HCT116 (cell line): ENCODE results near the gene SPCS2. TPM values are rescaled to one million over a fixed set of nuclear protein-coding genes. Genes with fewer than 3 reads are reported as not detected.

Experiments used
- ATAC-seq: fragments of 200-7000 bp; cut with Tn5 transposase; 2 replicates; pipeline ENCODE4 v1.9.1; 2020; ENCODE audit warnings: mild to moderate bottlenecking, moderate library complexity
- BruUV-seq: library from RNA; stranded (reverse); fragments of 400-500 nt; replicated peaks from 2 replicates; lab custom pipeline; 2021; lab: Mats Ljungman, UMichigan
- CTCF ChIA-PET: fragments of 300-600 bp; sonication (Branson Sonifier 250); formaldehyde crosslinking; loops from one replicate; lab custom pipeline; 2021; ENCODE audit warnings: antibody characterized with exemption; lab: Charles Lee
- POLR2A ChIA-PET: fragments of 300-600, 350-600 bp; sonication (Branson Sonifier 250); formaldehyde crosslinking; loops from one replicate; lab custom pipeline; 2021; ENCODE audit warnings: antibody characterized with exemption; lab: Charles Lee
- RAD21 ChIA-PET, 2 experiments: fragments of 300-600 bp; sonication (Branson Sonifier 250); formaldehyde crosslinking; loops; one replicate each; lab custom pipeline; 2023; ENCODE audit warnings: low total read pairs in 2 of 2; ENCODE audit not compliant: uncharacterized antibody in 2 of 2, unreplicated experiment in 2 of 2, low non-redundant PET in 1 of 2; lab: Charles Lee
- DNase-seq: peaks from one replicate; pipeline ENCODE4 v3.0.0-alpha.2; 2010; ENCODE audit warnings: low read depth, low spot score
- H2AFZ ChIP-seq: fragments of 200-600 bp; shearing (Covaris generic), sonication (generic); 2 replicates; pipeline ENCODE4 v1.6.1; 2017; ENCODE audit warnings: low read depth, mixed run types, mixed read lengths, antibody characterized with exemption, low read length; ENCODE audit not compliant: poor library complexity, severe bottlenecking
- H3K27ac ChIP-seq: 2 replicates; pipeline ENCODE4 v1.5.1; 2012; ENCODE audit warnings: low read depth, low read length
- H3K27me3 ChIP-seq: fragments of 200-600 bp; sonication (generic); 2 replicates; pipeline ENCODE4 v1.6.1; 2016; ENCODE audit warnings: mixed run types, low read length, mixed read lengths; ENCODE audit not compliant: insufficient read depth
- H3K36me3 ChIP-seq, 2 experiments: fragments of 200-500 bp in 1 of 2; fragments of 200-600 bp in 1 of 2; sonication (Bioruptor generic) in 1 of 2; sonication (generic) in 1 of 2; 2 replicates each; pipeline versions ENCODE4 v1.5.1 to v1.6.1; 2014 to 2016; ENCODE audit warnings: low read length in 2 of 2, inconsistent platforms in 1 of 2, mixed read lengths in 1 of 2, mixed run types in 1 of 2; ENCODE audit not compliant: insufficient read depth in 2 of 2, control insufficient read depth in 1 of 2
- H3K4me1 ChIP-seq, 2 experiments: fragments of 200-600 bp in 1 of 2; sonication (generic) in 1 of 2; 2 replicates each; pipeline versions ENCODE4 v1.5.1 to v1.6.1; 2012 to 2017; ENCODE audit warnings: low read length in 2 of 2, inconsistent platforms in 1 of 2, mild to moderate bottlenecking in 1 of 2, mixed read lengths in 1 of 2, mixed run types in 1 of 2, moderate library complexity in 1 of 2; ENCODE audit not compliant: insufficient read depth in 2 of 2, control insufficient read depth in 1 of 2
- H3K4me2 ChIP-seq: fragments of 200-600 bp; sonication (generic); 2 replicates; pipeline ENCODE4 v1.6.1; 2017; ENCODE audit warnings: mixed run types, low read length, mixed read lengths
- H3K4me3 ChIP-seq, 2 experiments: fragments of 200-600 bp in 1 of 2; sonication (generic) in 1 of 2; replicated peaks in 1 of 2; 2 replicates each; pipeline ENCODE4 v1.5.1; 2011 to 2016; ENCODE audit warnings: low read length in 2 of 2, control low read depth in 1 of 2, low read depth in 1 of 2, mild to moderate bottlenecking in 1 of 2, mixed read lengths in 1 of 2, mixed run types in 1 of 2
- H3K79me2 ChIP-seq: fragments of 200-600 bp; sonication (generic); 2 replicates; pipeline ENCODE4 v1.6.1; 2017; ENCODE audit warnings: mild to moderate bottlenecking, mixed run types, low read length, moderate library complexity, mixed read lengths; ENCODE audit not compliant: insufficient read depth
- H3K9ac ChIP-seq: fragments of 200-600 bp; sonication (generic); 2 replicates; pipeline ENCODE4 v1.6.1; 2016; ENCODE audit warnings: low read length, mixed read lengths
- H3K9me2 ChIP-seq: fragments of 200-600 bp; sonication (generic), shearing (Covaris generic); 2 replicates; pipeline ENCODE4 v1.6.1; 2017; ENCODE audit warnings: mixed run types, mild to moderate bottlenecking, moderate library complexity; ENCODE audit not compliant: insufficient read depth
- H3K9me3 ChIP-seq, 2 experiments: fragments of 200-500 bp in 1 of 2; fragments of 200-600 bp in 1 of 2; sonication (Bioruptor generic) in 1 of 2; sonication (generic) in 1 of 2; 2 replicates each; pipeline ENCODE4 v1.6.1; 2014 to 2017; ENCODE audit warnings: low read length in 2 of 2, mixed read lengths in 2 of 2, inconsistent platforms in 1 of 2, low read depth in 1 of 2, mild to moderate bottlenecking in 1 of 2, mixed run types in 1 of 2, moderate library complexity in 1 of 2; ENCODE audit not compliant: control insufficient read depth in 1 of 2, insufficient read depth in 1 of 2
- H4K20me1 ChIP-seq: fragments of 200-600 bp; sonication (generic), shearing (Covaris generic); 2 replicates; pipeline ENCODE4 v1.6.1; 2017; ENCODE audit warnings: mixed run types, mild to moderate bottlenecking, moderate library complexity; ENCODE audit not compliant: insufficient read depth
- CBX3 ChIP-seq: IDR thresholded peaks from 2 replicates; pipeline ENCODE4 v1.6.1; 2012; ENCODE audit warnings: low read depth
- CEBPB ChIP-seq: IDR thresholded peaks from 2 replicates; pipeline ENCODE4 v1.6.1; 2012; ENCODE audit warnings: low read depth
- ELF1 ChIP-seq: IDR thresholded peaks from 2 replicates; pipeline ENCODE4 v1.6.1; 2012; ENCODE audit warnings: low read depth, borderline replicate concordance
- EZH2 ChIP-seq: fragments of 200-600 bp; sonication (generic); IDR thresholded peaks from 2 replicates; pipeline ENCODE4 v1.6.1; 2017; ENCODE audit warnings: antibody characterized with exemption, mixed run types
- EZH2phosphoT487 ChIP-seq: fragments of 200-600 bp; IDR thresholded peaks from 2 replicates; pipeline ENCODE4 v1.6.1; 2018; ENCODE audit warnings: antibody characterized with exemption, borderline replicate concordance
- FOSL1 ChIP-seq: IDR thresholded peaks from 2 replicates; pipeline ENCODE4 v1.6.1; 2012; ENCODE audit warnings: low read depth
- JUND ChIP-seq: IDR thresholded peaks from 2 replicates; pipeline ENCODE4 v1.6.1; 2012
- POLR2AphosphoS5 ChIP-seq: IDR thresholded peaks from 2 replicates; pipeline ENCODE4 v1.6.1; 2011; ENCODE audit warnings: mild to moderate bottlenecking, low read depth, low read length, moderate library complexity
- SIN3A ChIP-seq: IDR thresholded peaks from 2 replicates; pipeline ENCODE4 v1.6.1; 2012; ENCODE audit warnings: low read depth
- SP1 ChIP-seq: IDR thresholded peaks from 2 replicates; pipeline ENCODE4 v1.6.1; 2012; ENCODE audit warnings: low read depth
- TCF7L2 ChIP-seq: IDR thresholded peaks from 2 replicates; pipeline ENCODE4 v1.7.0; 2011; ENCODE audit warnings: borderline replicate concordance, inconsistent platforms; ENCODE audit not compliant: insufficient read depth, insufficient read length; ENCODE audit errors: extremely low read depth
- YY1 ChIP-seq: IDR thresholded peaks from 2 replicates; pipeline ENCODE4 v1.6.1; 2011; ENCODE audit warnings: low read length, low read depth, moderate library complexity, mild to moderate bottlenecking; ENCODE audit not compliant: insufficient replicate concordance; ENCODE audit errors: extremely low read depth
- ZFX ChIP-seq: fragments of 450-650 bp; IDR thresholded peaks from 2 replicates; pipeline ENCODE4 v1.6.1; 2017
- ZNF274 ChIP-seq: fragments of 200-500 bp; sonication (Bioruptor generic); IDR thresholded peaks from 2 replicates; pipeline ENCODE4 v1.6.1; 2014; ENCODE audit warnings: mild to moderate bottlenecking, low read depth, low read length, inconsistent platforms
- intact Hi-C: fragments of 100-400 bp; cut with micrococcal nuclease; formaldehyde crosslinking; loops from 2 replicates; pipeline ENCODE4 v1.10.0; 2022
- total RNA-seq: library from RNA; stranded (reverse); gene quantifications from one replicate; pipeline ENCODE4 v1.2.1, GENCODE V29; 2021; ENCODE audit not compliant: unreplicated experiment
- TF ChIP-seq, protein P1 (sequence below): IDR thresholded peaks from 2 replicates; pipeline ENCODE4 v1.6.1; 2012
- TF ChIP-seq, protein P2 (sequence below): IDR thresholded peaks from 2 replicates; pipeline ENCODE4 v1.6.1; 2011; ENCODE audit warnings: mild to moderate bottlenecking, low read length, moderate library complexity; ENCODE audit not compliant: insufficient replicate concordance; ENCODE audit errors: extremely low read depth
- TF ChIP-seq, protein P3 (sequence below), 3 experiments: fragments of 200-600 bp in 1 of 3; sonication (generic) in 1 of 3; IDR thresholded peaks in 2 of 3; conservative IDR thresholded peaks in 1 of 3; 2 replicates each; pipeline ENCODE4 v1.5.1; 2012 to 2017; ENCODE audit warnings: low read depth in 2 of 3, low read length in 2 of 3, antibody characterized with exemption in 1 of 3, borderline replicate concordance in 1 of 3, control low read depth in 1 of 3, mild to moderate bottlenecking in 1 of 3, mixed read lengths in 1 of 3, mixed run types in 1 of 3, moderate library complexity in 1 of 3; ENCODE audit not compliant: insufficient read depth in 1 of 3

Gene SPCS2
- total RNA-seq, 1 experiment from 2014 or later: 133 TPM

GRCh38 chr11:75001686-75002085 is 52.6 kb downstream of the SPCS2 start:
- RAD21 ChIA-PET: no interaction called here
- CTCF ChIA-PET: interaction anchor here (1.9 kb wide), 1 partner anchor 21 kb away, joined by 5 read pairs; no protein-coding TSS in a partner anchor
- Histone ChIP-seq H3K4me2 (no peak overlapping the region), H2AFZ (no peak overlapping the region), H3K4me3 (no peak overlapping the region), H3K36me3 (peaks cover 7 to 11% of the 10 kb centered on the region in 2 experiments; a peak in 3 of 4 replicates), H3K27ac (no peak overlapping the region), H3K27me3 (no peaks in the 10 kb centered on the region), H3K4me1 (no peaks in the 10 kb centered on the region), H3K9me3 (no peaks in the 10 kb centered on the region), H3K79me2 (no peaks in the 10 kb centered on the region), H4K20me1 (no peaks in the 10 kb centered on the region), H3K9ac (no peak overlapping the region), H3K9me2 (no peaks in the 10 kb centered on the region)
- TF ChIP-seq ELF1 (no peak), EZH2phosphoT487 (no peak), FOSL1 (no peak), ZNF274 (no peak), JUND (no peak), CBX3 (no peak), ZFX (no peak), EZH2 (no peak), SP1 (no peak), POLR2AphosphoS5 (no peak), CEBPB (no peak), SIN3A (no peak), YY1 (no peak), TCF7L2 (no peak)
- TF ChIP-seq, protein P1, sequence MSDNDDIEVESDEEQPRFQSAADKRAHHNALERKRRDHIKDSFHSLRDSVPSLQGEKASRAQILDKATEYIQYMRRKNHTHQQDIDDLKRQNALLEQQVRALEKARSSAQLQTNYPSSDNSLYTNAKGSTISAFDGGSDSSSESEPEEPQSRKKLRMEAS: no peak
- TF ChIP-seq, protein P2, sequence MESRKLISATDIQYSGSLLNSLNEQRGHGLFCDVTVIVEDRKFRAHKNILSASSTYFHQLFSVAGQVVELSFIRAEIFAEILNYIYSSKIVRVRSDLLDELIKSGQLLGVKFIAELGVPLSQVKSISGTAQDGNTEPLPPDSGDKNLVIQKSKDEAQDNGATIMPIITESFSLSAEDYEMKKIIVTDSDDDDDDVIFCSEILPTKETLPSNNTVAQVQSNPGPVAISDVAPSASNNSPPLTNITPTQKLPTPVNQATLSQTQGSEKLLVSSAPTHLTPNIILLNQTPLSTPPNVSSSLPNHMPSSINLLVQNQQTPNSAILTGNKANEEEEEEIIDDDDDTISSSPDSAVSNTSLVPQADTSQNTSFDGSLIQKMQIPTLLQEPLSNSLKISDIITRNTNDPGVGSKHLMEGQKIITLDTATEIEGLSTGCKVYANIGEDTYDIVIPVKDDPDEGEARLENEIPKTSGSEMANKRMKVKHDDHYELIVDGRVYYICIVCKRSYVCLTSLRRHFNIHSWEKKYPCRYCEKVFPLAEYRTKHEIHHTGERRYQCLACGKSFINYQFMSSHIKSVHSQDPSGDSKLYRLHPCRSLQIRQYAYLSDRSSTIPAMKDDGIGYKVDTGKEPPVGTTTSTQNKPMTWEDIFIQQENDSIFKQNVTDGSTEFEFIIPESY: no peak
- TF ChIP-seq, protein P3, sequence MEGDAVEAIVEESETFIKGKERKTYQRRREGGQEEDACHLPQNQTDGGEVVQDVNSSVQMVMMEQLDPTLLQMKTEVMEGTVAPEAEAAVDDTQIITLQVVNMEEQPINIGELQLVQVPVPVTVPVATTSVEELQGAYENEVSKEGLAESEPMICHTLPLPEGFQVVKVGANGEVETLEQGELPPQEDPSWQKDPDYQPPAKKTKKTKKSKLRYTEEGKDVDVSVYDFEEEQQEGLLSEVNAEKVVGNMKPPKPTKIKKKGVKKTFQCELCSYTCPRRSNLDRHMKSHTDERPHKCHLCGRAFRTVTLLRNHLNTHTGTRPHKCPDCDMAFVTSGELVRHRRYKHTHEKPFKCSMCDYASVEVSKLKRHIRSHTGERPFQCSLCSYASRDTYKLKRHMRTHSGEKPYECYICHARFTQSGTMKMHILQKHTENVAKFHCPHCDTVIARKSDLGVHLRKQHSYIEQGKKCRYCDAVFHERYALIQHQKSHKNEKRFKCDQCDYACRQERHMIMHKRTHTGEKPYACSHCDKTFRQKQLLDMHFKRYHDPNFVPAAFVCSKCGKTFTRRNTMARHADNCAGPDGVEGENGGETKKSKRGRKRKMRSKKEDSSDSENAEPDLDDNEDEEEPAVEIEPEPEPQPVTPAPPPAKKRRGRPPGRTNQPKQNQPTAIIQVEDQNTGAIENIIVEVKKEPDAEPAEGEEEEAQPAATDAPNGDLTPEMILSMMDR (IDR thresholded peaks at IDR 0.05 in 2 of 3, conservative IDR thresholded peaks at IDR 0.05 in 1 of 3; ENCODE audit: borderline replicate concordance in 1 of 3, insufficient read depth in 1 of 3, low read depth in 2 of 3, low read length in 2 of 3): no peak
- no peak for ATAC-seq
- BruUV-seq: no TSS peak
- intact Hi-C loops: no loop called here
- POLR2A ChIA-PET: no interaction called here
- DNase-seq: no peak
